GM12878 (cell line): ENCODE data around the gene FHOD3. TPM values are rescaled to one million over a fixed set of nuclear protein-coding genes. Genes with fewer than 3 reads are reported as not detected.

Experiments
- ATAC-seq: fragments of 200-7000 bp; cut with Tn5 transposase; 3 replicates; pipeline ENCODE4 v1.9.1; 2020; ENCODE audit warnings: mild to moderate bottlenecking, moderate library complexity
- BruUV-seq: library from RNA; stranded (reverse); fragments of 400-500 nt; replicated peaks from 2 replicates; lab custom pipeline; 2021; lab: Mats Ljungman, UMichigan
- CTCF ChIA-PET: fragments of 300-600 bp; sonication (Branson Sonifier 250); formaldehyde crosslinking; extraction: SDS; loops from one replicate; lab custom pipeline; 2021; ENCODE audit warnings: inconsistent platforms; lab: Yijun Ruan, JAX
- POLR2A ChIA-PET: fragments of 350-600 bp; formaldehyde crosslinking; extraction: SDS; loops from one replicate; lab custom pipeline; 2021; ENCODE audit warnings: inconsistent platforms; lab: Charles Lee
- RAD21 ChIA-PET: fragments of 300-600 bp; sonication (Branson Sonifier 250); formaldehyde crosslinking; loops from one replicate; lab custom pipeline; 2023; ENCODE audit warnings: antibody characterized with exemption; ENCODE audit not compliant: unreplicated experiment; lab: Charles Lee
- SMC1A ChIA-PET: fragments of 300-600 bp; sonication (Branson Sonifier 250); formaldehyde crosslinking; loops from one replicate; lab custom pipeline; 2023; ENCODE audit not compliant: unreplicated experiment, uncharacterized antibody; lab: Charles Lee
- DNase-seq: peaks from one replicate; pipeline ENCODE4 v3.0.0-alpha.2; 2011; ENCODE audit warnings: low read depth, low spot score
- FAIRE-seq: peaks from 3 replicates; lab custom pipeline; 2011; peaks lifted over from hg19 to GRCh38; lab: Jason Lieb, UNC
- H2AFZ ChIP-seq: 2 replicates; pipeline ENCODE4 v1.6.0; 2011; ENCODE audit warnings: low read depth, low read length, control low read depth; ENCODE audit not compliant: control insufficient read depth
- H3K27ac ChIP-seq: 2 replicates; pipeline ENCODE4 v1.5.1; 2011; ENCODE audit warnings: control low read depth; ENCODE audit not compliant: control insufficient read depth, insufficient read depth
- H3K27me3 ChIP-seq, 2 experiments: replicated peaks in 1 of 2; 2 replicates each; pipeline versions ENCODE4 v1.6.0 to v1.6.1; 2011; ENCODE audit warnings: low read length in 1 of 2; ENCODE audit not compliant: control insufficient read depth in 2 of 2, insufficient read depth in 2 of 2
- H3K36me3 ChIP-seq, 2 experiments: 2 replicates each; pipeline ENCODE4 v1.5.1; 2011; ENCODE audit warnings: low read length in 1 of 2; ENCODE audit not compliant: control insufficient read depth in 2 of 2, insufficient read depth in 2 of 2
- H3K4me1 ChIP-seq: 2 replicates; pipeline ENCODE4 v1.6.1; 2011; ENCODE audit warnings: mild to moderate bottlenecking, low read length, moderate library complexity, mixed read lengths; ENCODE audit not compliant: control insufficient read depth, insufficient read depth
- H3K4me2 ChIP-seq: 2 replicates; pipeline ENCODE4 v1.6.0; 2011; ENCODE audit warnings: control low read depth; ENCODE audit not compliant: control insufficient read depth, insufficient read depth
- H3K4me3 ChIP-seq: fragments of 200-600 bp; sonication (generic); 2 replicates; pipeline ENCODE4 v1.5.1; 2016
- H3K79me2 ChIP-seq: 2 replicates; pipeline ENCODE4 v1.6.0; 2011; ENCODE audit warnings: low read length; ENCODE audit not compliant: control insufficient read depth, insufficient read depth
- H3K9ac ChIP-seq: 2 replicates; pipeline ENCODE4 v1.8.0; 2011; ENCODE audit warnings: low read length, control low read depth, mixed read lengths; ENCODE audit not compliant: control insufficient read depth, insufficient read depth
- H3K9me3 ChIP-seq: replicated peaks from 3 replicates; pipeline ENCODE4 v1.5.1; 2011; ENCODE audit warnings: mild to moderate bottlenecking, low read length; ENCODE audit not compliant: control insufficient read depth, insufficient read depth
- H4K20me1 ChIP-seq: 2 replicates; pipeline ENCODE4 v1.6.0; 2011; ENCODE audit not compliant: control insufficient read depth, insufficient read depth
- BMI1 ChIP-seq: fragments of 450-650 bp; IDR thresholded peaks from 2 replicates; pipeline ENCODE4 v1.6.1; 2016; ENCODE audit warnings: mild to moderate bottlenecking, moderate library complexity, borderline replicate concordance
- CEBPB ChIP-seq, 2 experiments: fragments of 150-350 bp in 1 of 2; IDR thresholded peaks; 2 replicates each; pipeline ENCODE4 v1.6.1; 2012 to 2014; ENCODE audit warnings: low read depth in 2 of 2, low read length in 2 of 2, borderline replicate concordance in 1 of 2, inconsistent platforms in 1 of 2
- CREM ChIP-seq: IDR thresholded peaks from 2 replicates; pipeline ENCODE4 v1.6.1; 2014; ENCODE audit warnings: antibody characterized with exemption, low read depth
- CTCF ChIP-seq, 3 experiments: IDR thresholded peaks in 2 of 3; conservative IDR thresholded peaks in 1 of 3; 2 replicates each; pipeline ENCODE4 v1.5.1; 2011; ENCODE audit warnings: low read depth in 3 of 3, low read length in 3 of 3, mild to moderate bottlenecking in 3 of 3, control low read depth in 2 of 3, moderate library complexity in 2 of 3, inconsistent platforms in 1 of 3, mixed read lengths in 1 of 3; ENCODE audit not compliant: control insufficient read depth in 2 of 3, insufficient read depth in 1 of 3; ENCODE audit errors: extremely low read depth in 1 of 3
- FOXM1 ChIP-seq: IDR thresholded peaks from 2 replicates; pipeline ENCODE4 v1.6.1; 2012; ENCODE audit warnings: low read depth, mild to moderate bottlenecking, inconsistent platforms, low read length, moderate library complexity
- IKZF1 ChIP-seq: fragments of 450-650 bp; conservative IDR thresholded peaks from 2 replicates; pipeline ENCODE4 v1.6.1; 2017; ENCODE audit warnings: antibody characterized with exemption, mild to moderate bottlenecking
- IKZF2 ChIP-seq, 2 experiments: fragments of 450-650 bp; IDR thresholded peaks; 2 replicates each; pipeline ENCODE4 v1.6.1; 2017; ENCODE audit warnings: mild to moderate bottlenecking in 2 of 2, moderate library complexity in 2 of 2
- KDM1A ChIP-seq: fragments of 200-600 bp; sonication (generic); IDR thresholded peaks from 2 replicates; pipeline ENCODE4 v1.6.1; 2016; ENCODE audit warnings: borderline replicate concordance
- KLF5 ChIP-seq: fragments of 450-650 bp; IDR thresholded peaks from 2 replicates; pipeline ENCODE4 v1.6.1; 2014; ENCODE audit warnings: mild to moderate bottlenecking; ENCODE audit not compliant: partially characterized antibody
- MEF2B ChIP-seq: fragments of 450-650 bp; IDR thresholded peaks from 2 replicates; pipeline ENCODE4 v1.6.1; 2018; ENCODE audit warnings: mild to moderate bottlenecking, moderate library complexity; ENCODE audit not compliant: partially characterized antibody, poor library complexity, severe bottlenecking
- PKNOX1 ChIP-seq: fragments of 450-650 bp; IDR thresholded peaks from 2 replicates; pipeline ENCODE4 v1.6.1; 2016; ENCODE audit warnings: mild to moderate bottlenecking
- POLR2AphosphoS2 ChIP-seq: IDR thresholded peaks from 2 replicates; pipeline ENCODE4 v1.6.1; 2011; ENCODE audit warnings: low read depth, mild to moderate bottlenecking, low read length, improper control_type of control experiment, moderate library complexity
- RCOR1 ChIP-seq: conservative IDR thresholded peaks from 2 replicates; pipeline ENCODE4 v1.6.1; 2012; ENCODE audit warnings: low read depth, low read length, improper control_type of control experiment
- RUNX3 ChIP-seq: IDR thresholded peaks from 2 replicates; pipeline ENCODE4 v1.6.1; 2012; ENCODE audit warnings: low read length, inconsistent platforms
- SMARCA5 ChIP-seq: fragments of 450-650 bp; IDR thresholded peaks from 2 replicates; pipeline ENCODE4 v1.6.1; 2017; ENCODE audit warnings: mild to moderate bottlenecking
- SREBF2 ChIP-seq: IDR thresholded peaks from 2 replicates; pipeline ENCODE4 v1.6.1; 2012; ENCODE audit warnings: mild to moderate bottlenecking, low read length
- TBL1XR1 ChIP-seq: IDR thresholded peaks from 2 replicates; pipeline ENCODE4 v1.6.1; 2012; ENCODE audit warnings: low read depth, low read length, improper control_type of control experiment
- ZNF207 ChIP-seq: fragments of 450-650 bp; IDR thresholded peaks from 2 replicates; pipeline ENCODE4 v1.6.1; 2014; ENCODE audit warnings: antibody characterized with exemption, mild to moderate bottlenecking, borderline replicate concordance
- ZZZ3 ChIP-seq: IDR thresholded peaks from 2 replicates; pipeline ENCODE4 v1.6.1; 2011; ENCODE audit warnings: low read depth; ENCODE audit not compliant: control insufficient read depth, insufficient read length
- WGBS: methylation state at CpG from one replicate; pipeline ENCODE4 v1.1.6; 2016; ENCODE audit warnings: low lambda C conversion rate; ENCODE audit not compliant: insufficient replicate concordance, insufficient coverage; ENCODE audit errors: missing lambda C conversion rate; 5-methylcytosine and 5-hydroxymethylcytosine counted together
- in situ Hi-C: fragments of 300-500 bp; cut with MboI; formaldehyde crosslinking; loops from 9 replicates; pipeline ENCODE4 v1.14.3; 2018; ENCODE audit warnings: mixed read lengths
- intact Hi-C: fragments of 100-400 bp; cut with micrococcal nuclease; formaldehyde crosslinking; loops from one replicate; pipeline ENCODE4 v1.14.2; 2022; ENCODE audit not compliant: unreplicated experiment
- polyA plus RNA-seq, 11 experiments: library from polyadenylated mRNA; depleted of rRNA in 4 of 11; unstranded in 6 of 11; stranded (reverse) in 5 of 11; fragments of >200 nt; fragmentation: Nextera tagmentation in 4 of 11; fragmentation: Illumina TruSeq in 1 of 11; extraction: Ambion mirVana in 4 of 11; extraction: Trizol in 1 of 11; gene quantifications; 1 replicate in 1 of 11; 2 replicates in 10 of 11; pipeline versions ENCODE4 v1.2.1 to v1.2.3, GENCODE V29; 2011 to 2016; ENCODE audit warnings: inconsistent platforms in 2 of 11, missing spikeins in 2 of 11, low read depth in 1 of 11
- total RNA-seq, 4 experiments: library from RNA; depleted of rRNA in 3 of 4; stranded (reverse); fragments of >200 nt in 3 of 4; fragmentation: Illumina TruSeq in 1 of 4; extraction: Trizol in 1 of 4; gene quantifications; 2 replicates each; pipeline versions ENCODE4 v1.2.1 to v1.2.3, GENCODE V29; 2013 to 2021

Gene FHOD3
- total and polyA plus RNA-seq, 10 of the 15 experiments (the other 5 are each of a cell fraction or from before 2014, with no cell fraction given) = 0.77 to 26.7 (median 10.4) TPM

GRCh38 chr18:36697905-36698304 lies 400.4 kb downstream of the FHOD3 start:
- Histone ChIP-seq H4K20me1 (no peaks in the 10 kb centered on the region), H3K4me2 (no peak overlapping the region), H3K4me1 (no peaks in the 10 kb centered on the region), H3K4me3 (no peak overlapping the region), H3K79me2 (no peaks in the 10 kb centered on the region), H3K9me3 (no peaks in the 10 kb centered on the region), H3K27me3 (no peaks in the 10 kb centered on the region), H2AFZ (no peak overlapping the region), H3K9ac (no peak overlapping the region), H3K36me3 (no peaks in the 10 kb centered on the region), H3K27ac (no peak overlapping the region)
- no peak for TF ChIP-seq BMI1
- no peak for TF ChIP-seq ZNF207
- TF ChIP-seq POLR2AphosphoS2 = no peak
- TF ChIP-seq ZZZ3 = no peak
- no peak for TF ChIP-seq FOXM1
- no peak for TF ChIP-seq CREM
- no peak for TF ChIP-seq PKNOX1
- no peak for TF ChIP-seq SMARCA5
- TF ChIP-seq SREBF2 = no peak
- no peak for TF ChIP-seq KDM1A
- TF ChIP-seq RCOR1 = no peak
- TF ChIP-seq CEBPB (IDR thresholded peaks at IDR 0.05; ENCODE audit: borderline replicate concordance in 1 of 2, low read depth in 2 of 2, low read length in 2 of 2) = no peak
- TF ChIP-seq MEF2B = no peak
- TF ChIP-seq IKZF1 = no peak
- TF ChIP-seq CTCF (IDR thresholded peaks at IDR 0.05 in 2 of 3, conservative IDR thresholded peaks at IDR 0.05 in 1 of 3; ENCODE audit: control insufficient read depth in 2 of 3, extremely low read depth in 1 of 3, insufficient read depth in 1 of 3, low read depth in 3 of 3, low read length in 3 of 3) = no peak
- TF ChIP-seq KLF5 = no peak
- TF ChIP-seq RUNX3 = no peak
- TF ChIP-seq TBL1XR1 = no peak
- no peak for TF ChIP-seq IKZF2 (IDR thresholded peaks at IDR 0.05)
- in situ Hi-C loops = no loop called here
- FAIRE-seq (no peak), ATAC-seq (no peak), DNase-seq (no peak)
- ChIA-PET SMC1A (interaction anchor here (0.8 kb wide), 1 partner anchor 14 kb away, joined by 3 read pairs; no protein-coding TSS in a partner anchor), RAD21 (no interaction called here), POLR2A (no interaction called here), CTCF (interaction anchor here (0.6 to 1.2 kb wide), 2 partner anchors 10 kb away, joined by 3 to 15 read pairs; no protein-coding TSS in a partner anchor)
- WGBS = 64% methylated on average over 2 of the region's 2 CpGs
- intact Hi-C loops = no loop called here
- no TSS peak for BruUV-seq
